Uterus (tissue), 2 donors: ENCODE data around the gene RAB26.
"Not testable (repeated sequence)": the region's sequence is repeated elsewhere in the genome, so short reads cannot be mapped to it uniquely, and the experiment has no call there.

ENCODE experiments used
- CTCF ChIP-seq, 4 experiments: fragments of 200-600 bp in 2 of 4; fragments of 450-650 bp in 2 of 4; sonication (generic) in 2 of 4; IDR thresholded peaks; one replicate each; pipeline ENCODE4 v1.5.1; 2016 to 2019; ENCODE audit warnings: antibody characterized with exemption in 4 of 4, mild to moderate bottlenecking in 2 of 4, moderate library complexity in 1 of 4
- POLR2A ChIP-seq, 2 donors: fragments of 450-650 bp; IDR thresholded peaks; one replicate each; pipeline ENCODE4 v1.6.1; 2016; ENCODE audit warnings: antibody characterized with exemption in 2 of 2, mild to moderate bottlenecking in 1 of 2, moderate library complexity in 1 of 2

DNA sequence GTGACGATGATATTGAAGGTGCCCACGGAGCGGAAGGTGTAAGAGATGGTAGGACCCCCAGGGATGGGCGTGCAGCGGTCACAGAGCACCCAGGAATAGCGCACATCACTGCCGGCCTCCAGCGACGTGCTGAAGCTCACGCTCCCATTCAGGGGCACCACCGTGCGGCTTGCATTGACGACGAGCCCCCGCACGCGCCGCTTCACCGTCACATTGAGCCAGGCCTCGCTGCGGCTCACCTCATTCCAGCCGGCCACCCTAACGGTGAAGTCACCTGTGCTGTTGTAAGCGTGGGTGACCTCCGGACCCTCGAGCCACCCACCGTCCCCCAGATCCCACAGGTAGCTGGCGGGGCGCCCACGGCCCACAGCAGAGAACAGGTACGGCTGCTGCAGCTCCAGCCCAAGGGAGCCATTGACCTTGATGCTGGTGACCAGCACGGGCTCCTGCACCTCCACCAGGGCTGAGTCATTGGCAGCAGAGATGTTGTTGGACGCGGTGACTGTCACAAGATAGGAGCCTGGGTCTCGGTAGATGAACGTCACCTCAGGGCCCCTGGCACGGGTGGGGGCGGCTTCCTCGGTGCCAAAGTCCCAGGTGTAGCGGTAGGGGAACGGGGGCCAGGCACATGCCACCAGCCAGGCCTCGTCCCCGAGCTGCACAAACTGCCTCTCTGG, 38.0 kb upstream of the RAB26 start:
- TF ChIP-seq CTCF, POLR2A (IDR thresholded peaks at IDR 0.05): not testable (repeated sequence)
